H9 (cell line): ENCODE data around the gene CCDC12. TPM values are rescaled to one million over a fixed set of nuclear protein-coding genes. Genes with fewer than 3 reads are reported as not detected.

Experiments
- DNase-seq: peaks from one replicate; pipeline ENCODE4 v3.0.0-alpha.2; 2017
- H2AFZ ChIP-seq: one replicate; pipeline ENCODE4 v1.6.1; 2013; ENCODE audit warnings: mild to moderate bottlenecking, low read length, control low read depth, moderate library complexity
- H2AK5ac ChIP-seq: 2 replicates; pipeline ENCODE4 v1.6.1; 2013; ENCODE audit warnings: low read length, control low read depth, mixed read lengths; ENCODE audit not compliant: insufficient read length
- H2BK120ac ChIP-seq: one replicate; pipeline ENCODE4 v1.6.1; 2013; ENCODE audit warnings: low read depth, mild to moderate bottlenecking, low read length, control low read depth, inconsistent platforms; ENCODE audit not compliant: poor library complexity, severe bottlenecking
- H2BK12ac ChIP-seq: 2 replicates; pipeline ENCODE4 v1.6.1; 2013; ENCODE audit warnings: low read length, control low read depth, mixed read lengths, low read depth; ENCODE audit not compliant: insufficient read length
- H2BK15ac ChIP-seq: 2 replicates; pipeline ENCODE4 v1.6.1; 2013; ENCODE audit warnings: low read depth, low read length, control low read depth
- H2BK20ac ChIP-seq: one replicate; pipeline ENCODE4 v1.6.1; 2013; ENCODE audit warnings: low read depth, mild to moderate bottlenecking, low read length, control low read depth, inconsistent platforms; ENCODE audit not compliant: poor library complexity, severe bottlenecking
- H2BK5ac ChIP-seq: 2 replicates; pipeline ENCODE4 v1.6.1; 2013; ENCODE audit warnings: low read length, control low read depth, mixed read lengths; ENCODE audit not compliant: insufficient read length
- H3K14ac ChIP-seq: 2 replicates; pipeline ENCODE4 v1.6.1; 2013; ENCODE audit warnings: low read length, control low read depth; ENCODE audit not compliant: insufficient read depth
- H3K18ac ChIP-seq: 2 replicates; pipeline ENCODE4 v1.6.1; 2013; ENCODE audit warnings: low read depth, mild to moderate bottlenecking, mixed read lengths, low read length, control low read depth; ENCODE audit not compliant: insufficient read length
- H3K23ac ChIP-seq: 2 replicates; pipeline ENCODE4 v1.6.1; 2013; ENCODE audit warnings: low read length, control low read depth, mixed read lengths, low read depth; ENCODE audit not compliant: insufficient read length
- H3K23me2 ChIP-seq: 2 replicates; pipeline ENCODE4 v1.6.1; 2013; ENCODE audit warnings: low read depth, mild to moderate bottlenecking, mixed read lengths, low read length, control low read depth; ENCODE audit not compliant: insufficient read length, poor library complexity, severe bottlenecking
- H3K27ac ChIP-seq: 2 replicates; pipeline ENCODE4 v1.5.1; 2013; ENCODE audit warnings: low read length, control low read depth, mixed read lengths, low read depth; ENCODE audit not compliant: insufficient read length
- H3K27me3 ChIP-seq: 2 replicates; pipeline ENCODE4 v1.6.1; 2013; ENCODE audit warnings: low read length, control low read depth, inconsistent platforms; ENCODE audit not compliant: insufficient read depth
- H3K4ac ChIP-seq: 2 replicates; pipeline ENCODE4 v1.6.1; 2013; ENCODE audit warnings: low read depth, mild to moderate bottlenecking, control low read depth, inconsistent platforms, low read length, moderate library complexity
- H3K4me1 ChIP-seq: 2 replicates; pipeline ENCODE4 v1.6.1; 2013; ENCODE audit warnings: low read length, control low read depth, inconsistent platforms; ENCODE audit not compliant: insufficient read depth
- H3K4me2 ChIP-seq: 2 replicates; pipeline ENCODE4 v1.6.1; 2013; ENCODE audit warnings: low read length, control low read depth, mixed read lengths; ENCODE audit not compliant: insufficient read length, insufficient read depth
- H3K56ac ChIP-seq: 2 replicates; pipeline ENCODE4 v1.6.1; 2013; ENCODE audit warnings: low read depth, mild to moderate bottlenecking, mixed read lengths, low read length, control low read depth; ENCODE audit not compliant: insufficient read length
- H3K79me1 ChIP-seq: 2 replicates; pipeline ENCODE4 v1.6.1; 2013; ENCODE audit warnings: low read depth, mild to moderate bottlenecking, moderate library complexity, low read length, control low read depth, inconsistent platforms; ENCODE audit not compliant: insufficient read depth, poor library complexity, severe bottlenecking
- H3K79me2 ChIP-seq: 2 replicates; pipeline ENCODE4 v1.6.1; 2013; ENCODE audit warnings: low read length, control low read depth, inconsistent platforms; ENCODE audit not compliant: insufficient read depth
- H3K9ac ChIP-seq: 2 replicates; pipeline ENCODE4 v1.6.1; 2013; ENCODE audit warnings: low read length, control low read depth, mixed read lengths; ENCODE audit not compliant: insufficient read length; ENCODE audit errors: extremely low read depth
- H3K9me3 ChIP-seq: one replicate; pipeline ENCODE4 v1.6.1; 2013; ENCODE audit warnings: low read depth, low read length, inconsistent platforms; ENCODE audit not compliant: control insufficient read depth
- H3T11ph ChIP-seq: one replicate; pipeline ENCODE4 v1.6.1; 2013; ENCODE audit warnings: mild to moderate bottlenecking, low read length, control low read depth, inconsistent platforms
- H4K20me1 ChIP-seq: one replicate; pipeline ENCODE4 v1.6.1; 2013; ENCODE audit not compliant: control insufficient read depth, insufficient read length, insufficient read depth
- H4K5ac ChIP-seq: 2 replicates; pipeline ENCODE4 v1.6.1; 2013; ENCODE audit warnings: low read depth, mild to moderate bottlenecking, mixed read lengths, low read length, control low read depth; ENCODE audit not compliant: insufficient read length
- H4K8ac ChIP-seq: replicated peaks from 2 replicates; pipeline ENCODE4 v1.6.1; 2013; ENCODE audit warnings: low read length, control low read depth, mixed read lengths, low read depth; ENCODE audit not compliant: insufficient read length
- H4K91ac ChIP-seq: 2 replicates; pipeline ENCODE4 v1.6.1; 2013; ENCODE audit warnings: low read depth, mild to moderate bottlenecking, moderate library complexity, mixed read lengths, low read length, control low read depth; ENCODE audit not compliant: insufficient read length
- H3K27ac Mint-ChIP-seq, 3 experiments: 2 replicates in 2 of 3; 3 replicates in 1 of 3; pipeline ENCODE4 v1.8.0; 2020 to 2021; ENCODE audit warnings: mixed read lengths in 3 of 3, mild to moderate bottlenecking in 1 of 3, moderate library complexity in 1 of 3
- H3K27me3 Mint-ChIP-seq: 2 replicates; pipeline ENCODE4 v1.8.0; 2021; ENCODE audit warnings: low read depth, mild to moderate bottlenecking, moderate library complexity, mixed read lengths
- H3K36me3 Mint-ChIP-seq, 3 experiments: 2 replicates in 2 of 3; 3 replicates in 1 of 3; pipeline ENCODE4 v1.8.0; 2020 to 2021; ENCODE audit warnings: low read depth in 3 of 3, mixed read lengths in 3 of 3; ENCODE audit not compliant: insufficient read depth in 1 of 3
- H3K4me1 Mint-ChIP-seq, 2 experiments: 2 replicates each; pipeline ENCODE4 v1.8.0; 2020; ENCODE audit warnings: mixed read lengths in 2 of 2
- H3K4me3 Mint-ChIP-seq, 2 experiments: 2 replicates in 1 of 2; 3 replicates in 1 of 2; pipeline ENCODE4 v1.8.0; 2020 to 2021; ENCODE audit warnings: mild to moderate bottlenecking in 2 of 2, mixed read lengths in 2 of 2, moderate library complexity in 1 of 2
- H3K9me3 Mint-ChIP-seq, 2 experiments: 2 replicates in 1 of 2; 3 replicates in 1 of 2; pipeline ENCODE4 v1.8.0; 2020; ENCODE audit warnings: mild to moderate bottlenecking in 2 of 2, mixed read lengths in 2 of 2, moderate library complexity in 1 of 2
- WGBS: extraction: QIAGEN DNeasy Blood & Tissue Kit; methylation state at CpG from one replicate; pipeline ENCODE4 v1.1.7; 2013; ENCODE audit warnings: missing lambda C conversion rate, low lambda C conversion rate, mixed read lengths; ENCODE audit not compliant: insufficient read length; ENCODE audit errors: extremely low coverage; 5-methylcytosine and 5-hydroxymethylcytosine counted together
- total RNA-seq: library from RNA; stranded (reverse); gene quantifications from 2 replicates; pipeline ENCODE4 v1.2.1, GENCODE V29; 2021
- TF ChIP-seq, protein P1 (sequence below): fragments of 200-600 bp; sonication (generic); conservative IDR thresholded peaks from 3 replicates; pipeline ENCODE4 v1.8.0; 2021; ENCODE audit warnings: antibody characterized with exemption, mild to moderate bottlenecking

The CCDC12 gene
- total RNA-seq, 1 experiment from 2014 or later: 54.0 TPM

DNA sequence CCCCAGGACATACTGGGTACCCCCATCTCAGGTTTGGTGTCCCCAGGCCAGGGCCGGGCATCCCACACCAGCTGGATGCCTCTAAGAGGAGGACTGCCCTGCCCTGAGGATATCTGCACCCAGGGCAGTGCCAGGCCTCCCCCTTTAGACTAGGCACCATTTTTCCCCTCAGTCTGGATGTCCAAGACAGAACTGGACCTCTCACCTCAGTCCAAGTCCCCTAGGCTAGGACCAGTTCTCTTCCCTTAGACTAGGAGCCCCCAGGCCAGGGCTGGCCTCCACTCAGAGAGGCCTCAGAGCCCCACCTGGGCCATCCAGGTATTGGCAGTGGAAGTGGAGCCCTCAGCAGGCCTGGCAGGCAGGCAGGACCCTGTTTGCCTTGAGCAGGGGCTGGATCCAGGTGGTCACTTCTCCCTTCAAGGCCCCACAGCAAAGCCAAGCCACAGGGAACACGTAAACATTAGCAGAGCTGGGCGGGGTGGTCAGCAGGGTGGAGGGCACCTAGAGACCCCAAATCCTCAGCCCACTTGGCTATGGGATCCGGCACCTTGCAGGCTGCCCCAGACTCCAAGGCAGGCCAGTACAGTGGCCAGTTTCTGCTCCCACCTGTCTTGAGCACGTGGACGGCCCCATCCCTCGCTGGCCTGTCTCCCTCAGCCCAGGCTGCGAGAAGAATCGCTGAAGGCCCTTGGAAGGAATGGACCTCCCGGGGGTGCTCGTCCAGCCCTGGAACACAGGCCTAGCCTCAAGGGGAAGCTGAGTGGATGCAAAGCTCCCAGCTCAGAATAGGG, 70.7 kb downstream of the CCDC12 start:
- no peak overlapping the region for H2AK5ac ChIP-seq
- Mint-ChIP-seq H3K4me3 (no peak overlapping the region), H3K4me1 (peaks cover 3 to 5% of the 10 kb centered on the region in 2 experiments; a peak in 3 of 4 replicates), H3K27ac (no peak overlapping the region), H3K9me3 (no peaks in the 10 kb centered on the region), H3K27me3 (peaks cover 2% of the 10 kb centered on the region; the same call in 1 of the 2 replicates), H3K36me3 (no peaks in the 10 kb centered on the region)
- H3K23me2 ChIP-seq: no peaks in the 10 kb centered on the region
- no peak overlapping the region for H2BK15ac ChIP-seq
- no CpG with 5 or more reads among the region's 11 CpGs for WGBS
- H2BK120ac ChIP-seq: no peak overlapping the region
- no peak overlapping the region for H3K9ac ChIP-seq
- H3K27ac ChIP-seq: no peak overlapping the region
- no peaks in the 10 kb centered on the region for H3K4me1 ChIP-seq
- no peak overlapping the region for H3K4ac ChIP-seq
- H2BK12ac ChIP-seq: no peak overlapping the region
- H3K27me3 ChIP-seq: no peaks in the 10 kb centered on the region; the same call in 1 of the 2 replicates
- no peak overlapping the region for H4K5ac ChIP-seq
- H4K8ac ChIP-seq: no peak overlapping the region
- no peak overlapping the region for H3K18ac ChIP-seq
- no peak overlapping the region for H2BK5ac ChIP-seq
- no peak overlapping the region for H2AFZ ChIP-seq
- H3K9me3 ChIP-seq: no peaks in the 10 kb centered on the region
- H3K14ac ChIP-seq: no peak overlapping the region
- H4K20me1 ChIP-seq: no peaks in the 10 kb centered on the region
- no peak overlapping the region for H3K23ac ChIP-seq
- TF ChIP-seq, protein P1, sequence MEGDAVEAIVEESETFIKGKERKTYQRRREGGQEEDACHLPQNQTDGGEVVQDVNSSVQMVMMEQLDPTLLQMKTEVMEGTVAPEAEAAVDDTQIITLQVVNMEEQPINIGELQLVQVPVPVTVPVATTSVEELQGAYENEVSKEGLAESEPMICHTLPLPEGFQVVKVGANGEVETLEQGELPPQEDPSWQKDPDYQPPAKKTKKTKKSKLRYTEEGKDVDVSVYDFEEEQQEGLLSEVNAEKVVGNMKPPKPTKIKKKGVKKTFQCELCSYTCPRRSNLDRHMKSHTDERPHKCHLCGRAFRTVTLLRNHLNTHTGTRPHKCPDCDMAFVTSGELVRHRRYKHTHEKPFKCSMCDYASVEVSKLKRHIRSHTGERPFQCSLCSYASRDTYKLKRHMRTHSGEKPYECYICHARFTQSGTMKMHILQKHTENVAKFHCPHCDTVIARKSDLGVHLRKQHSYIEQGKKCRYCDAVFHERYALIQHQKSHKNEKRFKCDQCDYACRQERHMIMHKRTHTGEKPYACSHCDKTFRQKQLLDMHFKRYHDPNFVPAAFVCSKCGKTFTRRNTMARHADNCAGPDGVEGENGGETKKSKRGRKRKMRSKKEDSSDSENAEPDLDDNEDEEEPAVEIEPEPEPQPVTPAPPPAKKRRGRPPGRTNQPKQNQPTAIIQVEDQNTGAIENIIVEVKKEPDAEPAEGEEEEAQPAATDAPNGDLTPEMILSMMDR: no peak
- no peak overlapping the region for H3K56ac ChIP-seq
- no peak overlapping the region for H3T11ph ChIP-seq
- DNase-seq: no peak
- H3K4me2 ChIP-seq: no peak overlapping the region
- H3K79me2 ChIP-seq: no peaks in the 10 kb centered on the region
- H4K91ac ChIP-seq: no peak overlapping the region
- H3K79me1 ChIP-seq: no peaks in the 10 kb centered on the region
- H2BK20ac ChIP-seq: no peak overlapping the region
